Measurements from ENCODE around the gene DLEC1.

Gene DLEC1

GRCh38 chr3:38004415-38005075 lies 34.5 kb upstream of the DLEC1 start:
- Mint-ChIP-seq H3K27ac (no peak overlapping the region), H3K9me3 (no peaks in the 10 kb centered on the region), H3K36me3 (peaks cover 25 to 51% of the 10 kb centered on the region in 2 donors), H3K4me1 (peaks cover 22 to 24% of the 10 kb centered on the region in 2 donors), H3K4me3 (no peak overlapping the region), H3K27me3 (no peaks in the 10 kb centered on the region)
- no peak for DNase-seq
- ATAC-seq (replicated peaks): peak; percentile 79 to 80

- no peak for DNase-seq
- H3K27me3 Mint-ChIP-seq: no peaks in the 10 kb centered on the region
Measured at GRCh38 chr3:38005076-38006020, 33.7 kb upstream of the DLEC1 start.

GRCh38 chr3:38006031-38006430 lies 33.0 kb upstream of the DLEC1 start:
- DNase-seq (no peak), ATAC-seq (replicated peaks) (no peak)
- no peak overlapping the region for H3K27ac Mint-ChIP-seq
- H3K27me3 Mint-ChIP-seq: no peaks in the 10 kb centered on the region
- H3K9me3 Mint-ChIP-seq: no peaks in the 10 kb centered on the region
- peaks cover 22 to 30% of the 10 kb centered on the region in 2 donors for H3K4me1 Mint-ChIP-seq
- H3K4me3 Mint-ChIP-seq: no peak overlapping the region
- H3K36me3 Mint-ChIP-seq: peaks cover 19 to 38% of the 10 kb centered on the region in 2 donors

More at GRCh38 chr3:38005076-38006020, 33.7 kb upstream of the DLEC1 start:
- Mint-ChIP-seq H3K4me3 (no peak overlapping the region), H3K27ac (no peak overlapping the region), H3K36me3 (peaks cover 23 to 43% of the 10 kb centered on the region in 2 donors), H3K9me3 (no peaks in the 10 kb centered on the region), H3K4me1 (peaks cover 22 to 30% of the 10 kb centered on the region in 2 donors)
- no peak for ATAC-seq (replicated peaks)

- Mint-ChIP-seq H3K9me3 (no peaks in the 10 kb centered on the region), H3K4me1 (peaks cover 22 to 30% of the 10 kb centered on the region in 2 donors), H3K4me3 (no peak overlapping the region), H3K36me3 (peaks cover 16 to 38% of the 10 kb centered on the region in 2 donors), H3K27me3 (no peaks in the 10 kb centered on the region), H3K27ac (no peak overlapping the region)
- ATAC-seq (replicated peaks) (no peak), DNase-seq (no peak)
Measured at GRCh38 chr3:38006445-38006995, 32.5 kb upstream of the DLEC1 start.

GRCh38 chr3:38007754-38008090 lies 31.3 kb upstream of the DLEC1 start:
- Mint-ChIP-seq H3K4me1 (peaks cover 20 to 29% of the 10 kb centered on the region in 2 donors), H3K9me3 (no peaks in the 10 kb centered on the region), H3K4me3 (no peak overlapping the region), H3K27ac (no peak overlapping the region), H3K36me3 (peaks cover 11 to 28% of the 10 kb centered on the region in 2 donors), H3K27me3 (no peaks in the 10 kb centered on the region)
- ATAC-seq (replicated peaks) (no peak), DNase-seq (no peak)

DNA sequence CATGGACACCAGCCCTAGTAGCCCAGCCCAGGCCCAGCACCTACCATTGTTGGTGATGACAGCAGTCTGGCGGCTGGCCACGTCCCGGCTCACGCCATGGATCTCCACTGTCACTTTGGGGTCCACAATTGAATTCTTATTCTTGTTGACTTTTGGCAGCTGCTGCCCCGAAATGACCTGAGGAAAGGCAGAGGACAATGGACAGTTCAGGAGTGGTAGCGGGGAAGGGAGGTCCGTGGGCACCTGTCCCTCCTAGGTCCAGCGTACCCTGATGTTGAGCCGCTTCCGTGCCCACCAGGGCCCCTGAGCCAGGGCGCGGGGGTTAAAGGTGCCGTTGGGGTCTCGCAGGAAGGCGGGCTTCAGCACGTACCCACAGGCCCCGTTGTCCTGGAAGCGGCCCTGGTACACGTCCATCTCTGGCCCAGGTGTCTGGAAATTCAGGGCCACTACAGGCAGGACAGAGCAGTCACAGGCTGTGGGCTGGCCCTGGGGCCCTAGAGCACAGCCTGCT lies 30.8 kb upstream of the DLEC1 start:
- H3K27ac Mint-ChIP-seq: no peak overlapping the region
- peaks cover 17 to 24% of the 10 kb centered on the region in 2 donors for H3K4me1 Mint-ChIP-seq
- H3K36me3 Mint-ChIP-seq: peaks cover 7 to 24% of the 10 kb centered on the region in 2 donors
- no peaks in the 10 kb centered on the region for H3K9me3 Mint-ChIP-seq
- no peaks in the 10 kb centered on the region for H3K27me3 Mint-ChIP-seq
- ATAC-seq (replicated peaks) (no peak), DNase-seq (no peak)
- no peak overlapping the region for H3K4me3 Mint-ChIP-seq

GRCh38 chr3:38008971-38009580 lies 29.9 kb upstream of the DLEC1 start:
- Mint-ChIP-seq H3K9me3 (no peaks in the 10 kb centered on the region), H3K27me3 (no peaks in the 10 kb centered on the region), H3K4me3 (no peak overlapping the region), H3K27ac (peak overlapping the region; percentile 51), H3K36me3 (peaks cover 7 to 24% of the 10 kb centered on the region in 2 donors), H3K4me1 (peaks cover 15 to 18% of the 10 kb centered on the region in 2 donors)
- ATAC-seq (replicated peaks) (no peak), DNase-seq (no peak)

DNA sequence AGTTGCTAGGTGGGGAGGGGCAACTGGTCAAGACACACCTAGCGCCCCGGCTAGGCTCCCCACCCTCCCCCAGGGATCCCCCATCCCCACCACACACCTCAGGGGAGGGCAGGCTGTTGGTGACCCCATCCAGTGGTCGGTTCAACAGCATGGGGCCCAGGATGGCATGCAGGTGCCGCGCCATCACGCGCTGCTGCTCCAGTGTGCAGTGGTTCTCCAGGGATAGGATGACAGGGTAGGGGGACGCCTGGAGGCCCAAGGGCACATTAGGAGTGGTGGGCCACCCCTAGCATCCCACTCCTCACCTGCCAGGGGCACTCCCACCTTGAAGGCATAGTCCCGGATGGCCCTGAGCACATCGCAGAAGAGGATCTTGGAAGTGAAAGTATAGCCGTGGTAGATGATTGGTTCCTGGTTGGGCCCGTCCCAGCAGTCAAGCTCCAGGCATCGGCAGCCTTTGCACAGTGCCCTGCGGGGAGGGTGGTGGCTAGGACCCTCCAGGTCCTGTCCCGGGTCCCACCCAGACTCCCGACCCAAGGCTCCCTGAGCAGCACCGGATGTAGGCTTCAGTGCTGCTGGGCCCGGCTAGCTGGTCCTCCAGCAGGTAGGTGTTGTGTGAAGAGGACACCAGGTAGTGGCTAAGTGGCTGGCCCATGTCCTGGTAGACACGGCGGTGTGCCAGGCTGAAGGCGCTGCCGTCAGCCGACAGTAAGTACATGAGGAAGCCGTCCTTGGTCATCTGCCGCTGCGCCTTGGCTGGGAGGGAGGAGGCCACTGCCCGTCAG lies 29.0 kb upstream of the DLEC1 start:
- peaks cover 6 to 11% of the 10 kb centered on the region in 2 donors for H3K4me1 Mint-ChIP-seq
- H3K27ac Mint-ChIP-seq: no peak overlapping the region
- no peaks in the 10 kb centered on the region for H3K27me3 Mint-ChIP-seq
- DNase-seq: no peak
- peaks cover 5 to 21% of the 10 kb centered on the region in 2 donors for H3K36me3 Mint-ChIP-seq
- peak overlapping the region in 1 of 2 donors; percentile 23 for H3K4me3 Mint-ChIP-seq
- no peaks in the 10 kb centered on the region for H3K9me3 Mint-ChIP-seq
- ATAC-seq (replicated peaks): peak; percentile 14 to 25

- Mint-ChIP-seq H3K9me3 (no peaks in the 10 kb centered on the region), H3K4me1 (peaks cover 6 to 11% of the 10 kb centered on the region in 2 donors), H3K4me3 (no peak overlapping the region), H3K27ac (no peak overlapping the region), H3K27me3 (no peaks in the 10 kb centered on the region), H3K36me3 (peaks cover 6 to 25% of the 10 kb centered on the region in 2 donors)
- DNase-seq: no peak
- ATAC-seq (replicated peaks): no peak
Measured at GRCh38 chr3:38011111-38011510, 27.9 kb upstream of the DLEC1 start.

- peaks cover 13 to 24% of the 10 kb centered on the region in 2 donors for H3K36me3 Mint-ChIP-seq
- ATAC-seq (replicated peaks) (no peak), DNase-seq (no peak)
- H3K27me3 Mint-ChIP-seq: no peaks in the 10 kb centered on the region
- no peak overlapping the region for H3K27ac Mint-ChIP-seq
- no peaks in the 10 kb centered on the region for H3K4me1 Mint-ChIP-seq
- no peak overlapping the region for H3K4me3 Mint-ChIP-seq
- no peaks in the 10 kb centered on the region for H3K9me3 Mint-ChIP-seq
Measured at GRCh38 chr3:38015485-38015884, 23.5 kb upstream of the DLEC1 start.

DNA sequence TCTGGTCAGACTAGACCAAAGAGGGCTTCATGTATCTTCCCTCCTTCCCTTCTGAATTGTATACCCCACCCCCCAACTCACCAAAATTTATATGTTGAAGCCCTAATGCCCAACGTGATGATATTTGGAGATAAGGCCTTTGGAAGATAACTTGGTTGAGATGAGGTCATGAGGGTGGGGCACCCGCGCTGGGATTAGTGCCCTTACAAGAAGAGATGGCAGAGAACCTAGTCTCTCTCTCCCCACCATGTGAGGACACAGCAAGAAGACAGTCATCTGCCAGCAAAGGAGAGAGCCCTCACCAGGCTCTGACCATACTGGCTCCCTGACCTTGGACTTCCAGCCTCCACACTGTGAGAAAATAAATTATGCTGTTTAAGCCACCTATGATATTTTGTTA lies 23.0 kb upstream of the DLEC1 start:
- Mint-ChIP-seq H3K27ac (no peak overlapping the region), H3K4me1 (no peaks in the 10 kb centered on the region), H3K9me3 (no peaks in the 10 kb centered on the region), H3K4me3 (no peak overlapping the region), H3K27me3 (no peaks in the 10 kb centered on the region), H3K36me3 (peaks cover 13 to 24% of the 10 kb centered on the region in 2 donors)
- ATAC-seq (replicated peaks) (no peak), DNase-seq (no peak)

- H3K4me3 Mint-ChIP-seq: no peak overlapping the region
- no peaks in the 10 kb centered on the region for H3K4me1 Mint-ChIP-seq
- DNase-seq (no peak), ATAC-seq (replicated peaks) (no peak)
- no peaks in the 10 kb centered on the region for H3K27me3 Mint-ChIP-seq
- no peak overlapping the region for H3K27ac Mint-ChIP-seq
- H3K9me3 Mint-ChIP-seq: no peaks in the 10 kb centered on the region
- H3K36me3 Mint-ChIP-seq: peaks cover 13 to 24% of the 10 kb centered on the region in 2 donors
Measured at GRCh38 chr3:38016410-38016809, 22.6 kb upstream of the DLEC1 start.

- Mint-ChIP-seq H3K4me1 (no peaks in the 10 kb centered on the region), H3K4me3 (no peak overlapping the region), H3K27ac (no peak overlapping the region), H3K27me3 (no peaks in the 10 kb centered on the region), H3K36me3 (peaks cover 13 to 24% of the 10 kb centered on the region in 2 donors), H3K9me3 (no peaks in the 10 kb centered on the region)
- no peak for ATAC-seq (replicated peaks)
- DNase-seq: no peak
Measured at GRCh38 chr3:38016847-38017444, 22.1 kb upstream of the DLEC1 start.
